Endometrial microvascular endothelial cells (primary cell): ENCODE results near the gene AGA. TPM values are rescaled to one million over a fixed set of nuclear protein-coding genes. Genes with fewer than 3 reads are reported as not detected.

Experiments
- in situ Hi-C: cut with HindIII; loops from 2 replicates; pipeline ENCODE4 v1.10.0; 2017; ENCODE audit warnings: low sequenced_read_pairs, low pct_unique_long_range_greater_than_20kb; ENCODE audit errors: inconsistent ontology term
- total RNA-seq: library from RNA; depleted of rRNA; stranded (reverse); fragments of >200 nt; gene quantifications from one replicate; pipeline ENCODE4 v1.2.3, GENCODE V29; 2015; ENCODE audit errors: inconsistent ontology term

Gene AGA
- 19.9 TPM for total RNA-seq

DNA sequence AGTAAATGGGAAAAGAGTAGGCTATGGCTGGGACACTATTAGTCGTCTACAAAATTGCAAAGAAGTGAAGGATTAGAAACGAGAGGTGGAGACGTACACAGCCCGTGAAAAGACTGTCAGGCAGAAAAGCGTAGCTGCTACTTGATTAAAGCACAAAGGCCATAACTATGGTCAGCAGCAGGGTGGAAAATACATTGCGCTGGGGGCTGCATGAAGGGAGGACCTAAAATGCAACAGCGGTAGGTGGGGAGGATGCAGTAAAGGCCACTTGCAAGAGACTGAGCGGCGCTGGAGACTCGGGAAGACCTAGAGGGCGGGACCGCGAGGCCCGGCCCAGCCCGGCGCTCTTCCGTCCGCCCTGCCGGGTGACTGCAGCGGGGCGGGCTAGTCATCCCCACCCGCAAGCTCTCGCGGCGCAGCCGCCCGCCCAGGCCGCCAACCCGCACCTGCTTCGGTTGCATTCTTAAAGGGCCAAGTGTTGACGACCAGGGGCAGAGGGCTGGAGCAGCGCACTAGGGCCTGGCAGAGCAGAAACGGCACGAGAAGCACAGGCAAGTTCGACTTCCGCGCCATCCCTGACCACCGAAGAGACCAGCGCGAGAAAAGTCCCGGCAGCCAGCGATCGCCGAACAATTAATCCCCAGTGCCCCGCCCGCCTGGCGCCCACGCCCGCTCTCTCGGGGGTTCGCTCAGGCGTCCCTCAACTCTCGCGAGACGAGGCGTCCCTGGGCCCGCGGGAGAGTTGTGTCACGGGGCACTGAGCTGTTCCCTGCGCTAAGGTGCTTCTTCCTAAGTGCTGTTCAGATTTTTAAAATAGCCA, at the start of gene AGA:
AGA (minus strand) TSS at position 635 of the 820 bp plus-strand sequence; CDS start at position 573, 62 bp downstream.
- in situ Hi-C loops: no loop called here

- in situ Hi-C loops: no loop called here
Observed at GRCh38 chr4:177492022-177492421, 49.8 kb upstream of the AGA start.

DNA sequence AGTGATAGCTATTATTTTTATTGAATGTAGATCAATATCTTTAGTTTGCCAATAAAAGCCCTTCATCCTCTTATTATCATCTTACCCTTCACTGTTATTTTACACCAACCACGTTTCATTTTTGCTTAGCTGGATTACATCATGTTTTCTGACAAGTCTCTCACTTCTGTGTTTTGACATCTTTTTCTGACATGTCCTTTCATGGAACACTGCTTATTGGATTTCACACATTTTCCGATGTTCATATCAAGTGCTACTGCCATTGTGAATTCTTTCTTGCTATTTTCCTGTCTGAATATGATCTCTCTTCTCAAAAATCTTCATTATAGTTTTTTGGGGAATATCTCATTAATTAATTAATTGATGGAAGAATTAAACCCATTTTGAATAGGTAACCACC, 48.5 kb upstream of the AGA start:
- in situ Hi-C loops: no loop called here

- in situ Hi-C loops: no loop called here
Observed at GRCh38 chr4:177489471-177490246, 47.4 kb upstream of the AGA start.

DNA sequence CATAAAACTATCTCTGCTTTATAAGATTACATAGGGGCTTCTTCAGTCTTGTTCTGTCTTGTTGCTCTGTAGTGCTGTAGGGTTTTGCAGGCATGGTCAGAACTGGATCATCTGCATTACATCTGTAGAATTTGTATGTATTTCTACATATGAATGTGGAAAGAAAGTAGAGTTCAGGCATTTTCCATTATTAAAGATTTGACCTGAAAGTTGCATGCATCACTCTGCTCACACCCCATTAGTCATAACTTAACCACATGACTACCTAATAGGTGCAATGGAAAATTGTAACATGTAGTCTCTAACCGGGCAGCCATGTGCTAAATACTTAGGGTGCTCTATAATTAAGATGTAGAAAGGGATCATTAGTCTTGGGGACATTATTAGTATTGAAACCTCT, 45.7 kb upstream of the AGA start:
- in situ Hi-C loops: no loop called here

DNA sequence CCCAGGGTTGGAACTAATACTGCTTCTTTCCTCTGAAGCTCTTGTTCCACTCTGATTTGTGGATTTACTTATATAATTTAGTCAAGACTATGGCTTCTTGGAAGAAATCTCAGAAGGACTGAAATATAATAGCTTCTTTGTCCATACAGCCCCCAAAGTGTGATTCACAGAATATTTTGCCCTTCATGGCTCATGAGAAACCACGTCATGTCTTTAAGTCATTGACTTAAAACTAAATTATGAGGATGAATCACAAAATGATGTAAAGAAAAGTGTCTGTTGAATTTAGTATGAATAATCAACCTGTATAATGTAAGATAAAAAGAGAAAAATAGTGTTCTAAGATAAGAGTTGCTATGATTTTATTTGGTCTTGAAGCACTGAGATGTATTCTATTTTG, 43.3 kb upstream of the AGA start:
- in situ Hi-C loops: no loop called here

DNA sequence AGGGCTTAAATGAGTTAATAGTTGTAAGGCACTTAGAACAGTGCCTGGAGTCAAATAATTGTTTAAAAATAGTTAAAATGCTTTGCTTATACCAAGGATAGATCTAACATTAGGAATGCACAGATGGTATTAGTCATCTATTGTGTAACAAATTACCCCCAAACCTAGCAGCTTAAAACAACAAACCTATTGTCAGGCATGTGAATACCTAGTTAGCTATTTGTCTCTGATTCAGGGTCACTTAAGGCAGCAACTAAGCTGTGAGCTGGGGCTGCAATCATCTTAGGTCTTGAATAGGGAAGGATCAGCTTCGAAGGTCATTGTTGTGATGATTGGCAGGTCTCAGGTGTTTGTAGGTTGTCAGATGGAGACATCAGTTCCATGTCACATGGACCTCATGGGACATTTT, 42.4 kb upstream of the AGA start:
- in situ Hi-C loops: no loop called here

DNA sequence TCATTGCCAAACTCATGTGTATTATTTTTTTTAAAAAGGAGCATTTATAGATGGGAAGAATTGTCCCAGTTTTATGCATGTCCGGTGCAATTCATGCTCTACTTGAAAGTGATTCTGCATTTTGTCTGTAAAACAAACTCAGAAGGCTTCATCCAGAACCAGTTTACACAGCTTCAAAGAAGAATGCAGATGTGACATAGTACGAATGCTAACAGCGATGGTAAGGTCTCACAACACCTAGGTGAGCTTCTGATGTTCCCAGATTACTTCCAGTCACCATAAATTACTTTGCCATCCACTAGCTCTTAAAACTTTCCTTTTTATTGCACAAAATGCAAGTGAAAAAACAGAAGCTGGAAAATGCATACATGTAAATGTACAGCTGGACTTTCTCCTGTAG, 41.5 kb upstream of the AGA start:
- in situ Hi-C loops: no loop called here

GRCh38 chr4:177483271-177483670, 41.0 kb upstream of the AGA start:
- in situ Hi-C loops: no loop called here

DNA sequence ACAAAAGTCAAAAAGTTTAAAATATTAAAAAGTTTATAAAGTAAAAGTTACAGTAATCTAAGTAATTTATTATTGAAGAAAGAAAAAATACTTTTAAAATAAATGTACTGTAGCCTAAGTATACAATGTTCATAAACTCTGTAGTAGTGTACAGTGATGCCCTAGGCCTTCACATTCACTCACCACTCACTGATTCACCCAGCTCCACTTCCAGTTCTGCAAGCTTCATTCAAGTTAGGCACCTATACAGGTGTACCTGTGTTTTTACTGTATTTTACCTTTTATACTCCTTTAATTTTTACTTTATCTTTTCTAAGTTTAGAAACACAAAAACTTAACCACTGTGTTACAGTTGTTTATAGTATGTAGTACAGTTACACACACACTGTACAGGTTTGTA, 40.1 kb upstream of the AGA start:
- in situ Hi-C loops: no loop called here

DNA sequence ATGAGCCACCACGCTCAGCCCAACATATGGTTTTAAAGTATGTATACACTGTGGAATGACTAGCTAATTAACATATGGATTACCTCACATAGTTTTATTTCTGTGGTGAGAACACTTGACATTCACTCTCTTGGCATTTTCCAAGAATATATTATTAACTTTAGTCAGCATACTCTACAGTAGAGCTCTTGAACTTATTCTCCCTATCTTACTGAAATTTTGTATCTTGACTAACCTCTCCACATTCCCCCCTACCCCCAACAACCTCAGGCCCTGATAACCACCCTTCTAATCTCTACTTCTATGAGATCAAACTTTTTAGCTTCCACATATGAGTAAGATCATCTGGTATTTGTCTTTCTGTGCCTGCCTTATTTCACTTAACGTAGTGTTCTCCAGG, 38.6 kb upstream of the AGA start:
- in situ Hi-C loops: no loop called here

DNA sequence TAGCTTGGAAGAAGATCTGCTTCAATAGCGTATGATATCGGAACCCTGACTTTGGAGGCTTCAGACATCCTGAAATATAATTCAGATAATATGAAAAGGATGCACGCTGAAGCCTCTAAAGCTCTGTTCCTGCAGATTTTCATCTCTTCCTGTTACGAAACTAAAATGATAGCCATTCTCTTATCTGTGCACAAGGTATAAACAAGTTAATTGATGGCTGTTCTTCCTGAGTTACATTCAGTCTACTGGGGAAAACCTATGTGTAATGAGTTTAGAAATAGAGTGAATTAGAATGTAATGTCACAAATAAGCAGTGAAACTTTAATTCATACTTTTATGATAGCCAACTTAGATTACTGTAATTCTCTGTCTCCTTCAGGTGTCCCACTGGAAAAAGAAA, 36.8 kb upstream of the AGA start:
- in situ Hi-C loops: no loop called here

GRCh38 chr4:177478496-177478895, 36.3 kb upstream of the AGA start:
- in situ Hi-C loops: no loop called here

DNA sequence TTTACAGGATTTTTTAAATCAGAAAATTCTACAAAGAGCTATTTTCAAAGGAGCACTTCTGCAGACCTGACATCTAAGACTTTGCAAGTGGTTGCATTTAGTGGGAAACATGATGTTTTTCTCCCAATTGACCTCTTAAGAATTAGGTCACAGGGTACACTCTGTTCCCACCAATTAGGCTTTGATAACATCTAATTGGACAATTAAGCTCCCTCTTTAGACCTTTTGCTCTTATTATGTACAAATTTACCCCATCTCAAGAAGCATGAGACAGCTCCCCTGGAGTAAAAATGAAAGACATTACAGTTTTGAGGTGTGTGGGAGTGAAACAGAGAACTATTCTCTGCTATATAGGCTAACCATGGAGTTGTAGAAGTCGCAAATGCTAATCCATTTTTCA, 31.8 kb upstream of the AGA start:
- in situ Hi-C loops: no loop called here

- in situ Hi-C loops: no loop called here
Observed at GRCh38 chr4:177464026-177464425, 21.8 kb upstream of the AGA start.

DNA sequence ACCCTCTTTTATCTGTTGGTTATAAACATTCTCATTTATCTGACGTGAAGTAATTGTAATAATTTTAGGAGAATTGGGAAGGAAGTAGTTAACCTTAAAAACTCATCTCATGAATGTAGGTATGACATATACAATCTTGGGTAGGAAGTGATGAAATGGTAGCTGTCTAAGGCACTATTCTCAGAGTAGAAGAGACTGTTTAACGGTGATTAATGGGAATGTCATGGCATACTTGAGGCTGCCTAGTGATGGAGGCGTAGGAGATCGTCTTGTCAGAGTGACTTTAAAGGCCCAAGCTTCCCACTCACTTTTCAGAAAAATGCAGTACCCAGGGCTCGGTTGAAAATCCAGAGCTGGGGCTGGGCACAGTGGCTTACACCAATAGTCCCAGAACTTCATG, 19.4 kb upstream of the AGA start:
- in situ Hi-C loops: no loop called here

DNA sequence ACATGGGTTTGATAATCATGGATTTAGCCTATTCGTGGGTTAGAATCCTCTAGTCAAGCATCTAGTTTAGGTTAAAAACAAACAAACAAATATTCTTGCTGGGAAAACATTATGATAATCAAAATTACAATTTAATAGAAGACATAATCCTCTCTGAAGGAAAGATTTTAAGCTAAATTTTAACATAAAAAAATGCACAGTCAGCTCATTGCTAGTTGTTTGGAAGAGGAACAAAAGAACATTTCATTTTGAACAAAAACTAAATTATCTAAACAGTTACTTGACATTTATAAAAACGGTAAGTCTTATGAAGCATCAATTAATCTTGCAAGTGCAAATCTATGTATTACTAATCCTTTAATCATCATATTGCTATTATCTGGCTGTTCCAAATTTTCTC, 18.2 kb upstream of the AGA start:
- in situ Hi-C loops: no loop called here

DNA sequence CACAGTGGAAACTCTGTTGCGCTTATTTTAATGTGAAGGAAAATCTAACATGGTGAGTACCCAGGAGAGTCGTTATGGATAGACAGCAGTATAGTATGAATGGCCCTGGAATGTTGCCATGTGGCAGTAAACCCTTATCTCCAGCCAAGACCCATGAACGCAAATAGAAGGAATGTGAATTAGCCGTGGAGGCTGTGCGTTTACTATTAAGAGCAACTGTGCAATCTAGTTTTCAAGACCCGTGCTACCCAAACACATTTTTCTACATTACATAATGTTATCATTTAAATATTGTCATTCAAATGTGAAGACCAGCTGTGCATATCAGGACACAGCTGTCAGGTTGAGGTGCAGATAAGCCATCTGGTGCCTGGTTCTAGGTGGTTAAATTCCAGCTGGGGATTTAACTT, 13.3 kb upstream of the AGA start:
- in situ Hi-C loops: no loop called here

DNA sequence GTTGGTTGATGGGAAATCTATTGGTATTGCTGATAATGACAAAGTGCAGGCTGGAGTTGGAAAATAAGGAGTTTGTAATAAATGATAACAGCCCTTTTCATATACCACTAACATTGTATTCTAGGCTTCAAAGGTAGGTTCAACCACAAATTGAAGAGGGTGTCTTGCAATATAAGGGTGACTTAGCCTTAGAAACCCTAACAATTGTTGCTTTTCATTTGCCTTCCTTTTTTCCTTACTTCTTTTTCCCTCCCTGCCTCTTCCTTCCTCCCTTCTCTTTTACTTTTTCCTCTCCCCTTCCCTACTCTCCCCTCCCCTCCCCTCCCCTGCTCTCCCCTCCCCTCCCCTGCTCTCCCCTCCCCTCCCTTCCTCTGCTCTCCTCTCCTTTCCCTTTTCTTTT, 10.9 kb upstream of the AGA start:
- in situ Hi-C loops: no loop called here

GRCh38 chr4:177451108-177451500, 8.9 kb upstream of the AGA start:
- in situ Hi-C loops: no loop called here
